Esophagus muscularis mucosa (tissue), 4 donors: ENCODE data around the gene PDGFD. TPM values are rescaled to one million over a fixed set of nuclear protein-coding genes. Genes with fewer than 3 reads are reported as not detected.
"Not testable (repeated sequence)": the region's sequence is repeated elsewhere in the genome, so short reads cannot be mapped to it uniquely, and the experiment has no call there.

Experiments used
- DNase-seq: peaks from one replicate; pipeline ENCODE4 v3.0.0-alpha.2; 2017; ENCODE audit errors: extremely low spot score
- H3K27ac ChIP-seq, 4 donors: fragments of 200-600 bp; sonication (generic); replicated peaks in 1 of 4; 1 replicate in 3 of 4; 2 replicates in 1 of 4; pipeline ENCODE4 v1.5.1; 2016 to 2019; ENCODE audit warnings: mild to moderate bottlenecking in 1 of 4
- H3K27me3 ChIP-seq, 4 donors: fragments of 200-600 bp; sonication (generic); one replicate each; pipeline versions ENCODE4 v1.5.1 to v1.6.0; 2016 to 2019
- H3K36me3 ChIP-seq, 4 donors: fragments of 200-600 bp; sonication (generic); one replicate each; pipeline ENCODE4 v1.5.1; 2016 to 2019
- H3K4me1 ChIP-seq, 4 donors: fragments of 200-600 bp; sonication (generic); one replicate each; pipeline ENCODE4 v1.5.1; 2016 to 2019
- H3K4me3 ChIP-seq, 4 donors: fragments of 200-600 bp; sonication (generic); 1 replicate in 2 of 4; 2 replicates in 2 of 4; pipeline ENCODE4 v1.5.1; 2016 to 2019; ENCODE audit warnings: mild to moderate bottlenecking in 4 of 4, moderate library complexity in 1 of 4
- H3K9me3 ChIP-seq, 4 donors: fragments of 200-600 bp; sonication (generic); 1 replicate in 3 of 4; 2 replicates in 1 of 4; pipeline ENCODE4 v1.5.1; 2016 to 2019
- CTCF ChIP-seq, 3 experiments: fragments of 200-600 bp in 2 of 3; fragments of 450-650 bp in 1 of 3; sonication (generic) in 2 of 3; IDR thresholded peaks; one replicate each; pipeline ENCODE4 v1.5.1; 2017 to 2019; ENCODE audit warnings: antibody characterized with exemption in 3 of 3, mild to moderate bottlenecking in 2 of 3, moderate library complexity in 1 of 3
- EP300 ChIP-seq: sonication (generic); formaldehyde crosslinking; IDR thresholded peaks from one replicate; pipeline ENCODE4 v1.6.1; 2017; ENCODE audit warnings: antibody characterized with exemption
- POLR2A ChIP-seq: fragments of 450-650 bp; IDR thresholded peaks from one replicate; pipeline ENCODE4 v1.6.1; 2017; ENCODE audit warnings: antibody characterized with exemption, moderate library complexity, mild to moderate bottlenecking, low read depth
- POLR2AphosphoS5 ChIP-seq, 2 donors: sonication (generic); formaldehyde crosslinking; IDR thresholded peaks; one replicate each; pipeline ENCODE4 v1.6.1; 2017; ENCODE audit warnings: antibody characterized with exemption in 2 of 2
- WGBS: methylation state at CpG from one replicate; pipeline ENCODE4 v1.1.5; 2018; 5-methylcytosine and 5-hydroxymethylcytosine counted together
- intact Hi-C: fragments of 100-400 bp; cut with DNase I; formaldehyde crosslinking; loops from one replicate; pipeline ENCODE4 v1.15.1; 2023
- total RNA-seq, 4 donors: library from RNA; depleted of rRNA; stranded (reverse); fragments of >200 nt; gene quantifications; one replicate each; pipeline versions ENCODE4 v1.1.0 to v1.2.1, GENCODE V29; 2016

The PDGFD gene
- total RNA-seq, 4 donors from 2014 or later = 4.2 to 8.6 (median 6.5) TPM

DNA sequence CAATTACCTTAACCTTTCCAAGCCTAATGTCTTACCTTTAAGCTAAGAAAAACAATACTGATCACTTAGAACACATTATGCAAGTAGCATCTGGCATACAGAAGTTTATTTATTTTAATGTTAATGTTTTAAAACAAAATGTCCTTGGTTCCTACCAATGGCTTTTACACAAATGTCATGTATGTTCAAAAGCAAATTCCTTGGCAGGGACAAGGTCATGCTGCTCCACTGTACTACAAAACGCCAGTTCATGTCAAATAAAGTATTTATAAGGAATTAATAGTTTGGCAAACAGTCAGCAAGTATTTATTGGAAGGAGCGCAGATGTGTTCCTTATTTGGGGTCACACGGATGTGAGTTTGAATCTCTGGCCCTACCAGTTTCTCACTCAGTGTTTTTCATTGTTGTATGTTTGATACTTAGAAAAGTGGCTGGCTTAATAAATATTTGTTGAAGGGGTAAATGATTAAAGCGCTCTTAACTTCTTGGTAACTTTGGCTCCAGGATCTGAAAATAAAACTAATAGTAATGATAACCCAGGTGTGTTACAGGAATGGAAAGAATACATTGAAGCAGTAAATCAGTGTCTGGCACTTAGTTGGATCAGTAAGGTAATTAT, 108.9 kb downstream of the PDGFD start:
- intact Hi-C loops = no loop called here
- no peak overlapping the region for H3K27ac ChIP-seq
- TF ChIP-seq EP300 = no peak
- TF ChIP-seq POLR2AphosphoS5 (IDR thresholded peaks at IDR 0.05) = no peak
- no peak for TF ChIP-seq CTCF (IDR thresholded peaks at IDR 0.05)
- TF ChIP-seq POLR2A = no peak
- DNase-seq = no peak
- H3K4me3 ChIP-seq = no peak overlapping the region
- H3K4me1 ChIP-seq = peaks cover 0 to 6% (median 2%) of the 10 kb centered on the region in 4 donors
- 87% methylated on average over 4 of the region's 4 CpGs for WGBS
- no peaks in the 10 kb centered on the region for H3K9me3 ChIP-seq
- no peaks in the 10 kb centered on the region for H3K27me3 ChIP-seq
- no peaks in the 10 kb centered on the region for H3K36me3 ChIP-seq

DNA sequence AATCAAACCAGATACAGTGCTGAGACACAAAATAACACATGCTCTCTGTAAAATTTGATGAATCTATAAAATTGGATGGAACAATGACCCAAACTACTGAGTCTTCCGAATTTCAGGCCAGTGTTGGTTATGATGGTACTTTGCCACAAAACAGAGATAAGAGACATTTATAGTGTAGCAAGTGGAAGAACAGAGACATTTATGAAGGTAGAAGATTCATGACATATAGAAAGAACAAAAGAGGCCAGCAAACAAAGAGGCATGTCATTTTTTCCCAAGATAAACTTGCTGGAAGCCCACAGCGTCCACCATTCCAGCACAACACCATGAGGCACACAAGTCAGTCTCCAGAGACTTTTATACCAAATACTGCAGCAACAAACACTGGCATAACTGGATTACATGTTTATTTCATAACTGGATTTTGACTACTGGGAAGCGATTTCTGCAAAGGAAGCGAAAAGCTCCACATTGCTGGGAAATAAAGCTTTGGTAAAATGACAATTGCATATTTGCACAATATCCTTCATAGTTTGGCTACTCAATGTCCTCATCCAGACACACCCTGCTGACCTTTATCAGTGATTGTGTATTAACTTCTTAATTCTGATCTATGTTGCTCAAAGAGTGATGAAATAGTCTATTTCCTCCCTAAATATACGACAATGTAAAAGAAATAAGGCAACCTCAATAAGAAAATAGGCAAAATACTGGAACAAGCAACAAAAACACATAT, 110.0 kb downstream of the PDGFD start:
- intact Hi-C loops = no loop called here
- Histone ChIP-seq H3K27ac (no peak overlapping the region), H3K27me3 (no peaks in the 10 kb centered on the region), H3K36me3 (no peaks in the 10 kb centered on the region), H3K4me3 (no peak overlapping the region), H3K4me1 (peaks cover 0 to 6% (median 2%) of the 10 kb centered on the region in 4 donors), H3K9me3 (no peaks in the 10 kb centered on the region)
- WGBS = 80% methylated on average over 5 of the region's 5 CpGs
- no peak for TF ChIP-seq POLR2A
- TF ChIP-seq POLR2AphosphoS5 (IDR thresholded peaks at IDR 0.05) = no peak
- DNase-seq = no peak

GRCh38 chr11:104051778-104052177, 112.2 kb downstream of the PDGFD start:
- Histone ChIP-seq H3K27ac (no peak overlapping the region), H3K27me3 (no peaks in the 10 kb centered on the region), H3K9me3 (no peaks in the 10 kb centered on the region), H3K36me3 (no peaks in the 10 kb centered on the region), H3K4me3 (no peak overlapping the region), H3K4me1 (peaks cover 0 to 6% (median 2%) of the 10 kb centered on the region in 4 donors)
- DNase-seq = no peak
- 82% methylated on average over 4 of the region's 4 CpGs for WGBS
- intact Hi-C loops = no loop called here
- TF ChIP-seq EP300 = no peak
- TF ChIP-seq CTCF (IDR thresholded peaks at IDR 0.05) = no peak
- TF ChIP-seq POLR2AphosphoS5 (IDR thresholded peaks at IDR 0.05) = no peak

GRCh38 chr11:104049116-104049515, 114.8 kb downstream of the PDGFD start:
- H3K27ac ChIP-seq = no peak overlapping the region
- no peak overlapping the region for H3K4me3 ChIP-seq
- H3K4me1 ChIP-seq = no peaks in the 10 kb centered on the region
- H3K9me3 ChIP-seq = no peaks in the 10 kb centered on the region
- no peaks in the 10 kb centered on the region for H3K27me3 ChIP-seq
- WGBS = 82% methylated on average over 4 of the region's 4 CpGs
- intact Hi-C loops = no loop called here
- no peaks in the 10 kb centered on the region for H3K36me3 ChIP-seq
- no peak for TF ChIP-seq CTCF (IDR thresholded peaks at IDR 0.05)
- TF ChIP-seq POLR2AphosphoS5 (IDR thresholded peaks at IDR 0.05) = no peak
- TF ChIP-seq EP300 = no peak
- TF ChIP-seq POLR2A = no peak
- DNase-seq = no peak

GRCh38 chr11:104046858-104047257, 117.1 kb downstream of the PDGFD start:
- intact Hi-C loops, H3K9me3 ChIP-seq, H3K4me3 ChIP-seq, H3K27me3 ChIP-seq, H3K27ac ChIP-seq, DNase-seq, H3K36me3 ChIP-seq, H3K4me1 ChIP-seq: not testable (repeated sequence)
- WGBS = 95% methylated on average over 3 of the region's 3 CpGs
